Measurements from ENCODE around the gene SLC33A1.
"Not testable (repeated sequence)": the region's sequence is repeated elsewhere in the genome, so short reads cannot be mapped to it uniquely, and the experiment has no call there.

SLC33A1 gene

DNA sequence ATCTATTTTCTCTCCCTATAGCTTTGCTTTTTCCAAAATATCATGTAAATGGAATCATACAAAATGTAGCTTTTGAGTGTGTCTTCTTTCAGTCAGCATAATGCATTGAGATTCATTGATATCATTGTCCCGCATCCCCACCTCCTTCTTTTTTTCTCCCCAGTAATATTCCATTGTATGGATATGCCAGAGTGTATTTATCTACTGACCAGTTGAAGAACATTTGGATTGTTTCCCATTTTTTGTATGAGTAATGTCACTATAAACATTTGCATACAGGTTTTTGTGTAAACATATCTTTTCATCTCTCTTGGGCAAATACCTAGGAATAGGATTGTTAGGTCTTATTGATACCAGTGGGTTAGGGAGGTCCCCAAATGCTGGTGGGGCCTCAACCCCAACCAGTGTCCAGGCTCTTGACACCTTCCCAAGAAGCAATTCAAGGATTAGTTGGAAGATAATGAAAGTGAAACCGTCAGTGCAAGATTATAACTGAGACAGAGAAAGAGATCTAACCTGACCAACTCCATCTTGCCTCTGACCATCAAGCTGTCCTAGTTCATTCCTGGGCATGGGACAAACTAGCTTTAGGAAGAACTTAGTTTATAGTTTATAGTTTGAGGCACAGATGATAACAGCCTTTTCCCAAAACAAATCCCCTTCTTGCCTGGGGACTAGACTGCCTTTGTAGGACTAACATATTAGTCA lies 7.4 kb upstream of the SLC33A1 start:
- no peak for DNase-seq

GRCh38 chr3:155860424-155860823 lies 6.2 kb upstream of the SLC33A1 start:
- not testable (repeated sequence) for DNase-seq

- DNase-seq: peak in 2 of 4 experiments; percentile 42 to 50
Measured at GRCh38 chr3:155859859-155860258, 5.6 kb upstream of the SLC33A1 start.

DNA sequence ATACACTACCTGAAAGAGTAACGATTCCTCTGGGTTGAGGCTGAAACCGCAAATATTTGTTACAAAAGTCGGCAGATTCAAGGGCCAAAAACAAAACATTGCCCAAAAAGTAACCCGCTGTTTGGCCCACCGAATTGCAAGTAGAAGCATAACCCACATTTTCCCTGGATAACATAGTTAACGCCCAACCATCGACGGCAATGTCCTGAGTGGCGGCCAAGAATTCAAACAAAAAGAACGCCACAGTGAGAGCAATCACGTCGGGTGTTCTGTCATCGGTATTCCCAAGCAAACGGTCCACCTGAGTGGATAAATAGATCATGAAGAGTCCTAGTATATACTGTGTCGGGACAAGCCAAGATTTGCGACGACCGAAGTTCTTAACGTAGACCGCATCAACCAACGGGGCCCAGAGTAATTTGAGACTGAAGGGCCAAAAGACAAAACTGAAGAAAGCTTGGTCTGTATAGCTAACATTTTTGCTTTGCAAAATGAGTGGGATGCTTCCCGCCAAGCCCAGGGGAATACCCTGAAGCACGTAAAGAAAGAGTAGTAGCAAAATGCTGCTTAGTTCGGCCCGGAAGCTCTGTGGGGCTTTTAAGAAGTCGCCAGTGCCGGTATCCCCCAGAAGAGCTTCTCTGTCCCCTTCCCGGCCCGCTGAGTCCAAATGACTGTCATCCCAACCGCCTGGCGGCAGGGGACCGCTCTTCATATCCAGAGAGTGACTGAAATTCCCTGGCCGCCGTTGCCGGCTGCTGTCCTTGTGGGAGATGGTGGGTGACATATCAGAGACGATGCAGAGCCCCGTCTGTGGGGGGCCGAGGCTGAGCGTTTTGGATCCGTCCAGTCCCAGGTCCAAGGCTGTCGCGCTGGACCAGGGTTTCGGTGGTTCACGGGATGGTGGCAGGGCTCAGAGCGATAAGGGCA lies 750 bp downstream of the SLC33A1 start:
- peak; percentile 38 to 60 (median 50) for DNase-seq

DNA sequence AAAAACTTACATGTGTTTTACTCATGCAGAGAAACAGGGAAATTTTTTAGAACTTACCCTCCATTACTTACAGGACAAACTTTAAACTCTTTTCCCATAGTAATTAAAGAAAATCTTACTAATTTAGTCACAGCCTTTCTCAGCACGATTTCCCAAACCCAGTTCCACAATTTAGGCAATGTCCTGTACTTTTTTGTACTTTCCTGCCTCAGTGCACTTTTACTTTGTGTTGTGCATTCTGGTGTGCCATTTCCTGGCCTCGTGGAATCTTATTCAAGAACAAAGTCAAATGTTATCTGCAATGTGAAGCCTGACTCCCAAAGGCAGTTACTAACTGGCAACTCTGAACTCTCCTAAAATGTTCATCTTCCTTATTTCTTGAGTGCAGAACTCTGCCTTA lies 1.9 kb downstream of the SLC33A1 start:
- peak in 1 of 4 experiments; percentile 25 for DNase-seq

DNA sequence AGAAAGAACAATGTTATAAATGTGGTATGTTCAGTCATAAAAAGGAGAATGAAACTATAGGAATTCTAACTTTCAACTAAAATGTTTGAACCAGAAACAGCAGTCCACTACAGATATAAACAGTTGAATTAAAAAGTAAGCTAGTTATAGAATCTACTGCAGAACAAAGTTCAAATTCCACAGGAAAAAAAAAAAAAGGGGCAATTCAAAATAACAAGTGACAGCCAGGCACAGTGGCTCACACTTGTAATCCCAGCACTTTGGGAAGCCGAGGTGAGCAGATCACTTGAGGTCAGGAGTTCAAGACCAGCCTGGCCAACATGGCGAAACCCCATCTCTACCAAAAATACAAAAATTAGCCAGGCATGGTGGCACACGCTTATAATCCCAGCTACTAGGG lies 4.8 kb downstream of the SLC33A1 start:
- DNase-seq: not testable (repeated sequence)

DNA sequence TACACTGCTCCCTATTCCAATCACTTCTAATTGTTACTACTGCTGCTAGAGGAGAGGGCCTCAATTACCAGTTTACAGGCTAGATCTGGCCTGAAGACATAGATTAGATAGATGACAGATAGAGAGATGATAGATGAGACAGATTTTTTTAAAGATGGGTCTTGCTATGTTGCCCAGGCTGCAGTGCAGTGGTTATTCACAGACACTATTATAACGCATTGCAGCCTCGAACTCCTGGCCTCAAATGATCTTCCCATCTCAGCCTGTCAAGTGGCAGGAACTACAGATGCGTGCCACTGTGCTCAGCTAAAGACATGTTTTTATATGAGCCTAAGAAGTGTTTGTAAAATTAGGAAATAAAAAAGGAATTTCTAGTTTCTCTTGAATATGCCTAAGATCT lies 6.2 kb downstream of the SLC33A1 start:
- no peak for DNase-seq

DNA sequence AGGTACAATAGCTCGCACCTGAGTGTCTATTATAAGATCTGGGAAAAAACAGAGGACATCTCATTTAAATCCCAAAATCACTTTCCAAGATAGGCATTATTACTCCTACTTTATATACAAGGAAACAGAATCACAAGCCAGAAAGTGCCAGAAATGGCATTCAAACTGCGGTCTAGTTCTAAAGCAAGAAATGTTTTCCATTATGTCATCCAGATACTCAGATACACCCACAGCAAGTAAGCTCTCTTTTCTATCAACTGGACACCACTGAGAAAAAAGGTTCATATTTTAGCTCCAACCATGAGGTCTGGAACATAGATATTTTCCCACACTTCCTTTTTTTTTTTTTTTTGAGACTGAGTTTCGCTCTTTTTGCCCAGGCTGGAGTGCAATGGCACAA lies 8.1 kb downstream of the SLC33A1 start:
- DNase-seq: peak in 1 of 4 experiments; percentile 20

GRCh38 chr3:155843569-155843968 lies 10.7 kb downstream of the SLC33A1 start:
- DNase-seq: no peak

DNA sequence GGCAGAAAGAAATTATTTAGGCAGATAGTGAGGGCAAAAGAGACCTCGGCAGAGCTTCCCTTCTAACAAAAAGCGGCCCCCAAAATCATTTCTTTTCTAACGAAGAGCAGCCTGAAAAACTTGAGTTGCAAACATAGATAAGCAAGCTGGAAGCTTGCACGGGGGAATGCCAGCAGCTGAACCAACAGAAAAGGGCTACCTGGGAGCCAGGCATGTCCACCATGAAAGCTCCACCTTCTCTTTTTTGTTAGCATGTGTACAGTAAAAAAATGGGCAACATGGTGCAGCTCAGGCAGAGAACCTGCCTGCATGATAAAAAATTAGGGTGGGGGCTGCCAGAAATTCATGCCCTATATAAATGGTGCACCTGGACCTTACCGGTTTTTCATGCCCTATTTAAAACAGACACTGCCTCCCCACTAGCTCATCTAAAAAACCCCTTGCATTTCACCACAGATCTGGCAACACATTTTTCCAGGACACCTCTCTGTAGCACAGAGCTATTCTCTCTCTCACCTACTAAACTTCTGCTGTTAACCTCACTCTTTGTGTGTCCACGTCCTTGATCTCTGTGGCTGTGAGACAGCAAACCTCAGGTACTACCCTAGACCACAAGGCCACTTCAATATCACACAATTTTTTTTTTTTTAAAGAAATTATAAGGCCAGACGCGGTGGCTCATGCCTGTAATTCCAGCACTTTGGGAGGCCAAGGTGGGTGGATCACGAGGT lies 18.7 kb downstream of the SLC33A1 start:
- DNase-seq: no peak

DNA sequence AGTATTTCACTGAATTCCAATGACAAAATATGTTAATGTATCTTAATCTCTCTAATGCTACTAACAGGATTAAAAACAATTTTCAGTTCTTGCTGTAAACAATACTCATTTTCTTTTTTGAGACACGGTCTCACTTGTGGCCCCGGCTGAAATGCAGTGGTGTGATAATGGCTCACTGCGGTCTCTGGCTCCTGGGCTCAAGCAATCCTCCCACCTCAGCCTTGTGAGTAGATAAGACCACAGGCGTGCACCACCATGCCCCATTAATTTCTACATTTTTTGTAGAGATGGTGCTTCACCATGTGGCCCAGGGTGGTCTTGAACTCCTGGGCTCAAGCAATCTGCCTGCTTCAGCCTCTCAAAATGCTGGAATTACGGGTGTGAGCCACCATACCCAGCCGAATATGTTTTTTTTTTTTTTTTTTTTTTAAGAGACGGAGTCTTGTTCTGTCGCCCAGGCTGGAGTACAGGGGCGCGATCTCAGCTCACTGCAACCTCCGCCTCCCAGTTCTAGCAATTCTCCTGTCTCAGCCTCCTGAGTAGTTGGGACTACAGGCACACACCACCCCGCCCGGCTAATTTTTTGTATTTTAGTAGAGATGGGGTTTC lies 25.6 kb downstream of the SLC33A1 start:
- DNase-seq: not testable (repeated sequence)

GRCh38 chr3:155815030-155815545 lies 39.1 kb downstream of the SLC33A1 start:
- DNase-seq: no peak

DNA sequence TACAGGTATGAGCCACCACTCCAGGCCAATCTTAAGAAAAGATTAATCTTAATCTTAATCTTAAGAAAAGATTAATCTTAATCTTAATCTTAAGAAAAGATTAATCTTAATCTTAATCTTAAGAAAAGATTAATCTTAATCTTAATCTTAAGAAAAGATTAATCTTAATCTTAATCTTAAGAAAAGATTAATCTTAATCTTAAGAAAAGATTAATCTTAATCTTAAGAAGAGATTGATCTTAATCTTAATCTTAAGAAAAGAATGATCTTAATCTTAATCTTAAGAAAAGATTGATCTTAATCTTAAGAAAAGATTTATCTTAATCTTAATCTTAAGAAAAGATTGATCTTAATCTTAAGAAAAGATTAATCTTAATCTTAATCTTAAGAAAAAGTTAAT lies 41.0 kb downstream of the SLC33A1 start:
- DNase-seq: not testable (repeated sequence)

- peak in 1 of 4 experiments; percentile 14 for DNase-seq
Measured at GRCh38 chr3:155809181-155809580, 45.0 kb downstream of the SLC33A1 start.

DNA sequence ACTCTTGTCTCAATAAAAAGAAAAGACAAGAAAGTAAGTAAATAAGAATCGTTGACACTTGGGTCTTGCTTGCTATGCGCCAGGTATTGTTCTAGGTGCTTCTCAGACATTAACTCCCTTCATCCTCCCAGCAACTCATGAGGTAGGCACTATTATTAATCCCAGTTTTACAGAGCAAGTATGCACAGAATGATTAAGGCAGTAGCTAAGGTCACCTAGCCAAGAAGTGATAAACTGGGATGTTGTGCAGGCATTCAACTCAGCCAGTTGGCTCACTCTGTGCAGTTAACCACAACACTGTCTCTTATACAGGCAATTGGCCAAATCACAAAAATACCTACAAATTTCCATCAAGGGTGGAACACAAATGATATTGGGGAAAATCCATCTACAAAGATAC lies 46.4 kb downstream of the SLC33A1 start:
- no peak for DNase-seq

DNA sequence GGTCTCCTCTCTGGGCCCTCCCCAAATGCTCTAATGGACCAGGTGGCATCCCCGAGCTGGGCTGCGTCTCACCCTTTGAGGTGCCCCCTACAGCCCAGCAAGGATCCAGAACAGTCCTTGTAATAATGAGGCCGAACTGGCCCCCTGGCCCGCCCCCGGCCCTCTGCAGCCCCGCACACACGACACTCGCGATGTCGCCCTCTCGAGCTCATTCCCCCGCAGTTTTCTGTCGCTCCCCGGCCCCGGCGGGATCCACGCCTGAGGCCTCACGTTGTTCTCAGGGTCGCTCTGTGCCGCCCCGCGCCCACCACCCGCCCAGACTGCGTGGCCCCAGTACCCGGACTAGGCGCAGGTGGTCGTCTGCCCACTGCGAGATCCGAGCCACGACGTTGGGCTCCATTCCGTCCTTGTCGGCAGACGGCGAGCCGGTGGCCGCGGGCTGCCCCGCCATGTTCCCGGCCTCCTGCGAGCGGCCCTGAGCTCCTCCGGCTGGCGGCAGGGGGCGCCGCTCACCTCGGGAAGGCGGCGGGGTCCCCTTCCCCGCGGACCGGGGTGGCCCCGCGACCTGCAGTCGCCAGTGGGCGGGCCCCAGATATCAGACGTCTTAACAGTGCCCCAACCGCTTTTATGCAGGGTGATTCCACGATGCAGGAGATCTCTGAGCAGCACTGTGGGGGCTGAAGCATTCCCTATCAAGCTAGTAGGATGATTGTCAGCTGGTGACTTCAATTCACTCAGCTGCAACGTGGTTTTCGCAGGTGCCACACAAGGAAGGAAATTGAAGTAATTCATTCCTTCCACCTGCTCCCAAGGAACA lies 48.2 kb downstream of the SLC33A1 start, which contains the start of gene C3orf33:
Gene C3orf33 (minus strand): TSS at position 477 of the 817 bp plus-strand sequence. CDS start 26 bp downstream, at position 451.
- DNase-seq: peak; percentile 79 to 94 (median 86)

DNA sequence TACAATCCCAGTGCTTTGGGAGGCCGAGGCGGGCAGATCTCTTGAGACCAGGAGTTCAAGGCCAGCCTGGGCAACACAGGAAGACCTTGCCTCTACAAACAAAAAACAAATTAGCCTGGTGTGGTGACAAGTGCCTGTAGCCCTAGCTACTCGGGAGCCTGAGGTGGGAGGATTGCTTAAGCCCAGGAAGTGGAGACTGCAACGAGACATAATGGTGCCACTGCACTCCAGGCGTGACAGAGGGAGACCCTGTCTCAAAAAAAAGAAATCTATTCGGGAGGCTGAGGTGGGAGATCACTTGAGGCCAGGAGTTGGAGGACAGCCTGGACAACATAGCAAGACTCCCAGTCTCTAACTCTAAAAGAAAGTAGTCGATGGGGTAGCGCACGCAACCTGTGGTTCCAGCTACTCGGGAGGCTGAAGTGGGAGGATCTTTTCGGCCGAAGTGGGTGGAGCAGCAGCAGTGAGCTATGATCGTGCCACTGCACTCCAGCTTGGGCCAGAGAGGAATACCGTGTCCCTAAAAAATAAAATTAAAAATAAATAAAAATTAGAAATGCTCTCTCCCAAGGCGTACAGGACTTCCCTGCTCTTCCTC lies 48.9 kb downstream of the SLC33A1 start:
- peak; percentile 13 to 52 (median 34) for DNase-seq

GRCh38 chr3:155804323-155804722 lies 49.9 kb downstream of the SLC33A1 start:
- DNase-seq: no peak

GRCh38 chr3:155792532-155792931 lies 61.7 kb downstream of the SLC33A1 start:
- no peak for DNase-seq

DNA sequence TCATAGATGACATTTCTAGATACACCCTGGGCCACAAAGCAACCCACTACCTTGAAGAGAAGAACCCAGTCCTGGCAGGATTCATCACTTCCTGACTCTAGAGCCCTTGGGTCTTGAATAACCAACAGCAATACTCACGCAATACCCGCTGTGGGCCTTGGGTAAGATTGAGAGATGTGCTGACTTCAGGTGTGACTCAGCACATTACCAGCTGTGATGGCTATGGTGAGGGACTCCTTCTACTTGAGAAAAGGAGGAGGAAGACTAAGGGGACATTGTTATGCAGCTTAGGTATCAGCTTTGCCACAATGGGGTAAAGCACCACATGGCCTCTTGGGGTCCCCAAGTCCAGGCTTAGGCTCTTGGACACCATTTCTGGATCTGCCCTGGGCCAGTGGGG lies 63.0 kb downstream of the SLC33A1 start:
- peak in 3 of 4 experiments; percentile 5 to 27 (median 10) for DNase-seq

Measured in suppressor macrophage (primary cell).